ENCODE data around the gene C17orf78.
A peak's percentile ranks its signal among the peaks of the same experiment; 100 is the strongest.

The C17orf78 gene

DNA sequence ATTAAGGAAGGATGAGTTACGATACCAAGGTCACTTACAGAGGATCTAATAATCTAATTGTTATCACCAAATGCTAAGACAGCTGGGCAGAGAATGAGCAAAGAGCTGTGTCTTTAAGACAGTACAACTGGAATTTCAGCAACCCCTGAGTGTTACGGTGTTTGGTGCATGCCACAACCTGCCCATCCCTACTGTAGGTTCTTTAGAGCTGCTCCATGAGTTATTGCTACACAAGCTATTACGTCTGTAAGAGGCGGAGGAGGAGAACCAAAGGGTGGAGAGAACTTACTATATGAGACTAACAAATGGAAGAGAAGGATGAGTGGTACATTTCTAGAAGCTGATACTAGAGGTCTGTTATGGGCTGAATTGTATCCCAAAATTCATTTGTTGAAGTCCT, 14.2 kb upstream of the C17orf78 start:
- ChIA-PET CTCF (interaction anchor here (0.9 to 3.2 kb wide), 4 partner anchors 9 to 38 kb away, joined by 3 to 41 read pairs (median 4); no protein-coding TSS in a partner anchor), POLR2A (interaction anchor here (0.6 to 1.4 kb wide), 2 partner anchors 19 to 36 kb away, joined by 4 read pairs; no protein-coding TSS in a partner anchor)
- Histone ChIP-seq H3K9me3 (ENCODE audit: control insufficient read depth, insufficient read depth, low read depth, low read length) (no peaks in the 10 kb centered on the region), H3K36me3 (ENCODE audit: control insufficient read depth in 2 of 2, insufficient read depth in 1 of 2, low read length in 2 of 2) (no peaks in the 10 kb centered on the region), H3K4me3 (ENCODE audit: low read depth, low read length) (no peak overlapping the region), H3K4me1 (ENCODE audit: control insufficient read depth, insufficient read depth, low read length) (peaks cover 7% of the 10 kb centered on the region), H3K27ac (ENCODE audit: extremely low read depth, low read depth, low read length) (no peak overlapping the region)
- TF ChIP-seq SP3 (tag by site-specific recombination; IDR thresholded peaks at IDR 0.05) (0 out of 2 replicates have a peak, but pooled peaks have one; percentile 23), PRDM1 (tag by site-specific recombination; IDR thresholded peaks at IDR 0.05) (no peak), ZNF629 (tag by site-specific recombination; IDR thresholded peaks at IDR 0.05) (peak; percentile 77), ZNF610 (tag by site-specific recombination; IDR thresholded peaks at IDR 0.05; ENCODE audit: borderline replicate concordance) (peak; percentile 44; the same call in 1 of the 2 replicates), ZNF664 (tag by site-specific recombination; IDR thresholded peaks at IDR 0.05) (no peak), ZNF600 (tag by site-specific recombination; IDR thresholded peaks at IDR 0.05) (peak; percentile 96), ZNF366 (tag by site-specific recombination; conservative IDR thresholded peaks at IDR 0.05) (0 out of 2 replicates have a peak, but pooled peaks have one; percentile 58), ZFP69B (tag by site-specific recombination; IDR thresholded peaks at IDR 0.05) (no peak), SP7 (tag by site-specific recombination; IDR thresholded peaks at IDR 0.05) (0 out of 2 replicates have a peak, but pooled peaks have one; percentile 24), FEZF1 (tag by site-specific recombination; IDR thresholded peaks at IDR 0.05) (peak; percentile 53; the same call in 1 of the 2 replicates), ZNF658 (tag by site-specific recombination; IDR thresholded peaks at IDR 0.05) (no peak), ZBTB8A (tag by site-specific recombination; IDR thresholded peaks at IDR 0.05) (no peak), IKZF3 (tag by site-specific recombination; IDR thresholded peaks at IDR 0.05) (peak; percentile 71; the same call in 1 of the 2 replicates), SALL2 (tag by site-specific recombination; IDR thresholded peaks at IDR 0.05; ENCODE audit: borderline replicate concordance) (no peak), SP2 (tag by site-specific recombination; IDR thresholded peaks at IDR 0.05) (peak; percentile 37; the same call in 1 of the 2 replicates), ZNF341 (tag by site-specific recombination; IDR thresholded peaks at IDR 0.05; ENCODE audit: low read depth) (peak; percentile 50), ZNF473 (tag by site-specific recombination; IDR thresholded peaks at IDR 0.05) (no peak), ZBTB21 (tag by site-specific recombination; IDR thresholded peaks at IDR 0.05) (peak; percentile 17; the same call in 1 of the 2 replicates), ZNF394 (tag by site-specific recombination; IDR thresholded peaks at IDR 0.05; ENCODE audit: borderline replicate concordance) (peak; percentile 47; the same call in 1 of the 2 replicates), ZNF23 (tag by site-specific recombination; IDR thresholded peaks at IDR 0.05; ENCODE audit: borderline replicate concordance) (no peak), ZNF777 (tag by site-specific recombination; IDR thresholded peaks at IDR 0.05; ENCODE audit: borderline replicate concordance) (no peak), ZBTB17 (tag by site-specific recombination; IDR thresholded peaks at IDR 0.05) (peak; percentile 37; the same call in 1 of the 2 replicates), ZNF701 (tag by site-specific recombination; IDR thresholded peaks at IDR 0.05) (peak; percentile 100)
- TF ChIP-seq, protein P1, sequence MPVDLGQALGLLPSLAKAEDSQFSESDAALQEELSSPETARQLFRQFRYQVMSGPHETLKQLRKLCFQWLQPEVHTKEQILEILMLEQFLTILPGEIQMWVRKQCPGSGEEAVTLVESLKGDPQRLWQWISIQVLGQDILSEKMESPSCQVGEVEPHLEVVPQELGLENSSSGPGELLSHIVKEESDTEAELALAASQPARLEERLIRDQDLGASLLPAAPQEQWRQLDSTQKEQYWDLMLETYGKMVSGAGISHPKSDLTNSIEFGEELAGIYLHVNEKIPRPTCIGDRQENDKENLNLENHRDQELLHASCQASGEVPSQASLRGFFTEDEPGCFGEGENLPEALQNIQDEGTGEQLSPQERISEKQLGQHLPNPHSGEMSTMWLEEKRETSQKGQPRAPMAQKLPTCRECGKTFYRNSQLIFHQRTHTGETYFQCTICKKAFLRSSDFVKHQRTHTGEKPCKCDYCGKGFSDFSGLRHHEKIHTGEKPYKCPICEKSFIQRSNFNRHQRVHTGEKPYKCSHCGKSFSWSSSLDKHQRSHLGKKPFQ (tag by site-specific recombination; IDR thresholded peaks at IDR 0.05): no peak
- TF ChIP-seq, protein P2, sequence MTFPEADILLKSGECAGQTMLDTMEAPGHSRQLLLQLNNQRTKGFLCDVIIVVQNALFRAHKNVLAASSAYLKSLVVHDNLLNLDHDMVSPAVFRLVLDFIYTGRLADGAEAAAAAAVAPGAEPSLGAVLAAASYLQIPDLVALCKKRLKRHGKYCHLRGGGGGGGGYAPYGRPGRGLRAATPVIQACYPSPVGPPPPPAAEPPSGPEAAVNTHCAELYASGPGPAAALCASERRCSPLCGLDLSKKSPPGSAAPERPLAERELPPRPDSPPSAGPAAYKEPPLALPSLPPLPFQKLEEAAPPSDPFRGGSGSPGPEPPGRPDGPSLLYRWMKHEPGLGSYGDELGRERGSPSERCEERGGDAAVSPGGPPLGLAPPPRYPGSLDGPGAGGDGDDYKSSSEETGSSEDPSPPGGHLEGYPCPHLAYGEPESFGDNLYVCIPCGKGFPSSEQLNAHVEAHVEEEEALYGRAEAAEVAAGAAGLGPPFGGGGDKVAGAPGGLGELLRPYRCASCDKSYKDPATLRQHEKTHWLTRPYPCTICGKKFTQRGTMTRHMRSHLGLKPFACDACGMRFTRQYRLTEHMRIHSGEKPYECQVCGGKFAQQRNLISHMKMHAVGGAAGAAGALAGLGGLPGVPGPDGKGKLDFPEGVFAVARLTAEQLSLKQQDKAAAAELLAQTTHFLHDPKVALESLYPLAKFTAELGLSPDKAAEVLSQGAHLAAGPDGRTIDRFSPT (tag by site-specific recombination; IDR thresholded peaks at IDR 0.05): no peak
- TF ChIP-seq, protein P3, sequence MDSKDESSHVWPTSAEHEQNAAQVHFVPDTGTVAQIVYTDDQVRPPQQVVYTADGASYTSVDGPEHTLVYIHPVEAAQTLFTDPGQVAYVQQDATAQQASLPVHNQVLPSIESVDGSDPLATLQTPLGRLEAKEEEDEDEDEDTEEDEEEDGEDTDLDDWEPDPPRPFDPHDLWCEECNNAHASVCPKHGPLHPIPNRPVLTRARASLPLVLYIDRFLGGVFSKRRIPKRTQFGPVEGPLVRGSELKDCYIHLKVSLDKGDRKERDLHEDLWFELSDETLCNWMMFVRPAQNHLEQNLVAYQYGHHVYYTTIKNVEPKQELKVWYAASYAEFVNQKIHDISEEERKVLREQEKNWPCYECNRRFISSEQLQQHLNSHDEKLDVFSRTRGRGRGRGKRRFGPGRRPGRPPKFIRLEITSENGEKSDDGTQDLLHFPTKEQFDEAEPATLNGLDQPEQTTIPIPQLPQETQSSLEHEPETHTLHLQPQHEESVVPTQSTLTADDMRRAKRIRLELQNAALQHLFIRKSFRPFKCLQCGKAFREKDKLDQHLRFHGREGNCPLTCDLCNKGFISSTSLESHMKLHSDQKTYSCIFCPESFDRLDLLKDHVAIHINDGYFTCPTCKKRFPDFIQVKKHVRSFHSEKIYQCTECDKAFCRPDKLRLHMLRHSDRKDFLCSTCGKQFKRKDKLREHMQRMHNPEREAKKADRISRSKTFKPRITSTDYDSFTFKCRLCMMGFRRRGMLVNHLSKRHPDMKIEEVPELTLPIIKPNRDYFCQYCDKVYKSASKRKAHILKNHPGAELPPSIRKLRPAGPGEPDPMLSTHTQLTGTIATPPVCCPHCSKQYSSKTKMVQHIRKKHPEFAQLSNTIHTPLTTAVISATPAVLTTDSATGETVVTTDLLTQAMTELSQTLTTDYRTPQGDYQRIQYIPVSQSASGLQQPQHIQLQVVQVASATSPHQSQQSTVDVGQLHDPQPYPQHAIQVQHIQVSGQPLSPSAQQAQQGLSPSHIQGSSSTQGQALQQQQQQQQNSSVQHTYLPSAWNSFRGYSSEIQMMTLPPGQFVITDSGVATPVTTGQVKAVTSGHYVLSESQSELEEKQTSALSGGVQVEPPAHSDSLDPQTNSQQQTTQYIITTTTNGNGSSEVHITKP (tag by site-specific recombination; IDR thresholded peaks at IDR 0.05): peak; percentile 91
- TF ChIP-seq, protein P4, sequence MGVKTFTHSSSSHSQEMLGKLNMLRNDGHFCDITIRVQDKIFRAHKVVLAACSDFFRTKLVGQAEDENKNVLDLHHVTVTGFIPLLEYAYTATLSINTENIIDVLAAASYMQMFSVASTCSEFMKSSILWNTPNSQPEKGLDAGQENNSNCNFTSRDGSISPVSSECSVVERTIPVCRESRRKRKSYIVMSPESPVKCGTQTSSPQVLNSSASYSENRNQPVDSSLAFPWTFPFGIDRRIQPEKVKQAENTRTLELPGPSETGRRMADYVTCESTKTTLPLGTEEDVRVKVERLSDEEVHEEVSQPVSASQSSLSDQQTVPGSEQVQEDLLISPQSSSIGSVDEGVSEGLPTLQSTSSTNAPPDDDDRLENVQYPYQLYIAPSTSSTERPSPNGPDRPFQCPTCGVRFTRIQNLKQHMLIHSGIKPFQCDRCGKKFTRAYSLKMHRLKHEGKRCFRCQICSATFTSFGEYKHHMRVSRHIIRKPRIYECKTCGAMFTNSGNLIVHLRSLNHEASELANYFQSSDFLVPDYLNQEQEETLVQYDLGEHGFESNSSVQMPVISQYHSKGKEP (tag by site-specific recombination; IDR thresholded peaks at IDR 0.05): peak; percentile 62
